ENCODE measurements around the gene SCGB1A1. TPM values are rescaled to one million over a fixed set of nuclear protein-coding genes. Genes with fewer than 3 reads are reported as not detected.

The SCGB1A1 gene
- not detected in 2 replicates for total RNA-seq

GRCh38 chr11:62418733-62419132, at the start of gene SCGB1A1:
Gene SCGB1A1, plus strand, starts transcription at chr11:62419033. Its CDS starts 63 bp downstream, at chr11:62419096.

Other genes with a start within 250 kb of the SCGB1A1 start
- gene SCGB1D1, start 228.8 kb upstream of the SCGB1A1 start, total RNA-seq, result not detected in 2 replicates
- gene SCGB2A1, start 210.4 kb upstream of the SCGB1A1 start, total RNA-seq, result not detected in 2 replicates
- gene SCGB1D2, start 176.8 kb upstream of the SCGB1A1 start, total RNA-seq, result not detected in 2 replicates
- gene SCGB2A2, start 148.9 kb upstream of the SCGB1A1 start, total RNA-seq, result not detected in 2 replicates
- not detected in 2 replicates for gene SCGB1D4, start 120.0 kb upstream of the SCGB1A1 start, total RNA-seq
- 2.1 and 36.5 TPM in 2 replicates for gene ASRGL1, start 81.6 kb upstream of the SCGB1A1 start, total RNA-seq
- 312 and 461 TPM in 2 replicates for gene AHNAK, start 127.8 kb downstream of the SCGB1A1 start, total RNA-seq
- gene EEF1G, start 154.9 kb downstream of the SCGB1A1 start, total RNA-seq, result 1,528 and 1,531 TPM in 2 replicates
- 11.7 and 13.0 TPM in 2 replicates for gene TUT1, start 172.5 kb downstream of the SCGB1A1 start, total RNA-seq
- gene MTA2, start 182.8 kb downstream of the SCGB1A1 start, total RNA-seq, result 170 and 194 TPM in 2 replicates
- 25.7 and 41.2 TPM in 2 replicates for gene EML3, start 193.7 kb downstream of the SCGB1A1 start, total RNA-seq
- 2.5 and 4.2 TPM in 2 replicates for gene ROM1, start 194.2 kb downstream of the SCGB1A1 start, total RNA-seq
- 13.5 and 15.9 TPM in 2 replicates for gene B3GAT3, start 203.0 kb downstream of the SCGB1A1 start, total RNA-seq
- gene GANAB, start 227.6 kb downstream of the SCGB1A1 start, total RNA-seq, result 212 and 258 TPM in 2 replicates
- gene INTS5, start 234.3 kb downstream of the SCGB1A1 start, total RNA-seq, result 14.2 and 19.4 TPM in 2 replicates
- gene C11orf98, start 246.2 kb downstream of the SCGB1A1 start, total RNA-seq, result 27.8 and 28.0 TPM in 2 replicates
- gene CSKMT, start 246.3 kb downstream of the SCGB1A1 start, total RNA-seq, result 6.0 and 6.5 TPM in 2 replicates